K562 (cell line): ENCODE measurements around the gene GPR135. TPM values are rescaled to one million over a fixed set of nuclear protein-coding genes. Genes with fewer than 3 reads are reported as not detected.

Source experiments
- BCL6 ChIP-seq: fragments of 250-450 bp; sonication (Bioruptor Pico); IDR thresholded peaks from 2 replicates; pipeline ENCODE4 v1.4.0; 2020
- EP400 ChIP-seq: fragments of 450-650 bp; IDR thresholded peaks from 2 replicates; pipeline ENCODE4 v1.6.1; 2017; ENCODE audit warnings: antibody characterized with exemption, mild to moderate bottlenecking, moderate library complexity
- HDAC6 ChIP-seq: IDR thresholded peaks from 2 replicates; pipeline ENCODE4 v1.6.1; 2012; ENCODE audit warnings: low read depth, mild to moderate bottlenecking, control low read depth, inconsistent platforms, low read length, moderate library complexity
- HLTF ChIP-seq: fragments of 450-650 bp; IDR thresholded peaks from 2 replicates; pipeline ENCODE4 v1.6.1; 2016
- HMGN3 ChIP-seq: IDR thresholded peaks from 2 replicates; pipeline ENCODE4 v1.6.1; 2011; ENCODE audit warnings: borderline replicate concordance, low read depth, mild to moderate bottlenecking, mixed read lengths, low read length; ENCODE audit not compliant: insufficient read length; ENCODE audit errors: extremely low read depth
- ILF3 ChIP-seq: fragments of 450-650 bp; IDR thresholded peaks from 2 replicates; pipeline ENCODE4 v1.6.1; 2018; ENCODE audit warnings: antibody characterized with exemption, mild to moderate bottlenecking, moderate library complexity, borderline replicate concordance
- KAT2B ChIP-seq: IDR thresholded peaks from one replicate; pipeline ENCODE4 v1.6.1; 2012; ENCODE audit warnings: low read depth, mild to moderate bottlenecking, control low read depth, inconsistent platforms, low read length, moderate library complexity
- MAFF ChIP-seq: IDR thresholded peaks from 2 replicates; pipeline ENCODE4 v1.6.1; 2012; ENCODE audit warnings: low read length, improper control_type of control experiment
- MYBL2 ChIP-seq, 2 experiments: fragments of 450-650 bp in 1 of 2; sonication (generic) in 1 of 2; formaldehyde crosslinking in 1 of 2; IDR thresholded peaks; 2 replicates each; pipeline versions ENCODE4 v1.6.1 to v1.8.1; 2017 to 2022; ENCODE audit warnings: borderline replicate concordance in 1 of 2, inconsistent platforms in 1 of 2, low read depth in 1 of 2, mild to moderate bottlenecking in 1 of 2, missing genetic modification reagents in 1 of 2, moderate library complexity in 1 of 2
- NFE2L1 ChIP-seq: fragments of 450-650 bp; IDR thresholded peaks from 2 replicates; pipeline ENCODE4 v1.6.1; 2016; ENCODE audit warnings: missing genetic modification characterization, low read depth, mild to moderate bottlenecking, missing compliant biosample characterization, moderate library complexity, borderline replicate concordance
- NR1H2 ChIP-seq: sonication (generic); formaldehyde crosslinking; IDR thresholded peaks from 2 replicates; pipeline ENCODE4 v1.4.0; 2020; ENCODE audit warnings: mild to moderate bottlenecking, missing genetic modification reagents
- NR2F6 ChIP-seq: fragments of 450-650 bp; formaldehyde crosslinking; IDR thresholded peaks from 2 replicates; pipeline ENCODE4 v1.4.0; 2020; ENCODE audit warnings: mild to moderate bottlenecking
- PTBP1 ChIP-seq: fragments of 200-400 bp; formaldehyde crosslinking; IDR thresholded peaks from 2 replicates; pipeline ENCODE4 v1.6.1; 2017; ENCODE audit warnings: low read depth, low read length
- RHOXF2B ChIP-seq: fragments of 250-450 bp; sonication (Bioruptor Pico); conservative IDR thresholded peaks from 2 replicates; pipeline ENCODE4 v1.5.1; 2021
- SRF ChIP-seq, 2 experiments: fragments of 250-450, 450-650 bp in 1 of 2; sonication (Bioruptor Pico) in 1 of 2; sonication (generic) in 1 of 2; formaldehyde crosslinking; IDR thresholded peaks; 2 replicates each; pipeline versions ENCODE4 v1.5.0 to v1.5.1; 2020 to 2022; ENCODE audit warnings: mild to moderate bottlenecking in 1 of 2, missing genetic modification reagents in 1 of 2
- TARDBP ChIP-seq: fragments of 450-650 bp; IDR thresholded peaks from 2 replicates; pipeline ENCODE4 v1.6.1; 2016
- XRCC3 ChIP-seq: fragments of 450-650 bp; IDR thresholded peaks from 2 replicates; pipeline ENCODE4 v1.6.1; 2017; ENCODE audit warnings: mild to moderate bottlenecking, moderate library complexity
- polyA plus RNA-seq, 8 experiments: library from polyadenylated mRNA; depleted of rRNA in 4 of 8; stranded (reverse) in 5 of 8; unstranded in 3 of 8; fragments of >200 nt; fragmentation: Nextera tagmentation in 2 of 8; fragmentation: Illumina TruSeq in 1 of 8; extraction: Ambion mirVana in 2 of 8; extraction: Trizol in 1 of 8; gene quantifications; 2 replicates each; pipeline versions ENCODE4 v1.2.1 to v1.2.3, GENCODE V29; 2011 to 2014; ENCODE audit warnings: inconsistent platforms in 1 of 8, missing spikeins in 1 of 8
- total RNA-seq, 7 experiments: library from RNA; depleted of rRNA in 6 of 7; stranded (reverse); fragments of >200 nt in 6 of 7; fragmentation: Illumina TruSeq in 2 of 7; extraction: Trizol in 2 of 7; gene quantifications; 2 replicates each; pipeline versions ENCODE4 v1.2.1 to v1.2.3, GENCODE V29; 2011 to 2021; ENCODE audit warnings: low replicate concordance in 1 of 7
- TF ChIP-seq, protein P1 (sequence below): fragments of 450-650 bp; IDR thresholded peaks from 2 replicates; pipeline ENCODE4 v1.7.1; 2018; ENCODE audit warnings: mild to moderate bottlenecking, low read depth; ENCODE audit not compliant: partially characterized antibody
- TF ChIP-seq, protein P2 (sequence below): fragments of 450-650 bp; formaldehyde crosslinking; conservative IDR thresholded peaks from 2 replicates; pipeline ENCODE4 v1.4.0; 2022; ENCODE audit warnings: mild to moderate bottlenecking, missing genetic modification characterization
- TF ChIP-seq, protein P3 (sequence below): fragments of 250-450 bp; sonication (Bioruptor Pico); IDR thresholded peaks from 2 replicates; pipeline ENCODE4 v1.8.0; 2022; ENCODE audit warnings: inconsistent platforms, mild to moderate bottlenecking, moderate library complexity, borderline replicate concordance
- TF ChIP-seq, protein P4 (sequence below): fragments of 250-450 bp; sonication (Bioruptor Pico); IDR thresholded peaks from 2 replicates; pipeline ENCODE4 v1.5.0; 2021

Gene GPR135
- total and polyA plus RNA-seq, 9 of the 15 experiments (the other 6 are each of a cell fraction or from before 2014, with no cell fraction given) = 0.06 to 1.6 (median 1.0) TPM

DNA sequence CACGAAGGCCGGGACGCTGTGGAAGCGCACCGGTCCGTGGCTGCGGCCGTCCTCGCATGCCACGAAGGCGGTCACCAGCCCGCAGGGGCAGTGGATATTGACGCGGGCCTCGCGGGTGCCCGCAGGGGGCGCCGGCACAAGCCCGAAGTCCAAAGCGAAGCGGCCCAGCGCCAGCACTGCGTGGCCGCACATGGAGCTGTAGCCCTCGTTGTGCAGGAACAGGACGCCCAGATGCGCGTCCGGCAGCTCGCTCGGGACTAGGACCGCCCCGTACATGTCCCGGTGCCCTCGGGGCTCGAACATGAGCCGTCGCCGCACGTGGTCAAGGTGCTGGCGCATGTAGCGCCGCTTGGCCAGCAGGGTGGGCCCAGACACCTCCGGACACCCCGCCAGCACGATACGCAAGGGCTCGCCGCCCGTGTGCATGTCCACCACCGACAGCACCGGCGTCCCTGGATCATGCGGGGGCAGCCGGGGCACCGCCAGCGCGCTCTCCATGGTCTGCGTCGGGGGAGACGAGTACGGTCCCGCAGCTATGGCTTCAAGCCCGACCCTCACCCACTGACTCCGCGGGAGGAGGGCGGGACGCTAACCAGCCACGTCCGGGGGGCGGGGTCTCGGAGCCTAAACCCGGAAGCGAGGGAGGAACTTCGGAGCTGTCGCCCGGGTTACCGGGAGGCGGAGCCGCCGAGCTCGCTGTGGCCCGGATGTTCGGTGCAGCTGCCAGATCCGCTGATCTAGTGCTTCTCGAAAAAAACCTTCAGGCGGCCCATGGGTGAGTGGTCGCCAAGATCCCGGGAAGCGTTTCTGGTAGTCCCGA lies 18.8 kb upstream of the GPR135 start, which contains the start of the genes JKAMP and L3HYPDH (continued):
- no peak for TF ChIP-seq HDAC6
- peak; percentile 98 for TF ChIP-seq EP400
- TF ChIP-seq, protein P1, sequence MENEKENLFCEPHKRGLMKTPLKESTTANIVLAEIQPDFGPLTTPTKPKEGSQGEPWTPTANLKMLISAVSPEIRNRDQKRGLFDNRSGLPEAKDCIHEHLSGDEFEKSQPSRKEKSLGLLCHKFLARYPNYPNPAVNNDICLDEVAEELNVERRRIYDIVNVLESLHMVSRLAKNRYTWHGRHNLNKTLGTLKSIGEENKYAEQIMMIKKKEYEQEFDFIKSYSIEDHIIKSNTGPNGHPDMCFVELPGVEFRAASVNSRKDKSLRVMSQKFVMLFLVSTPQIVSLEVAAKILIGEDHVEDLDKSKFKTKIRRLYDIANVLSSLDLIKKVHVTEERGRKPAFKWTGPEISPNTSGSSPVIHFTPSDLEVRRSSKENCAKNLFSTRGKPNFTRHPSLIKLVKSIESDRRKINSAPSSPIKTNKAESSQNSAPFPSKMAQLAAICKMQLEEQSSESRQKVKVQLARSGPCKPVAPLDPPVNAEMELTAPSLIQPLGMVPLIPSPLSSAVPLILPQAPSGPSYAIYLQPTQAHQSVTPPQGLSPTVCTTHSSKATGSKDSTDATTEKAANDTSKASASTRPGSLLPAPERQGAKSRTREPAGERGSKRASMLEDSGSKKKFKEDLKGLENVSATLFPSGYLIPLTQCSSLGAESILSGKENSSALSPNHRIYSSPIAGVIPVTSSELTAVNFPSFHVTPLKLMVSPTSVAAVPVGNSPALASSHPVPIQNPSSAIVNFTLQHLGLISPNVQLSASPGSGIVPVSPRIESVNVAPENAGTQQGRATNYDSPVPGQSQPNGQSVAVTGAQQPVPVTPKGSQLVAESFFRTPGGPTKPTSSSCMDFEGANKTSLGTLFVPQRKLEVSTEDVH = peak; percentile 28
- no peak for TF ChIP-seq MAFF
- TF ChIP-seq XRCC3 = no peak
- peak; percentile 32 for TF ChIP-seq HMGN3
- no peak for TF ChIP-seq KAT2B
- TF ChIP-seq BCL6 (CRISPR knock-in tag) = no peak
- no peak for TF ChIP-seq RHOXF2B
- TF ChIP-seq NFE2L1 (tag) = no peak
- TF ChIP-seq ILF3 = no peak
- no peak for TF ChIP-seq NR2F6 (CRISPR knock-in tag)
- TF ChIP-seq PTBP1 = no peak
- 0 out of 2 replicates have a peak, but pooled peaks have one; percentile 67 for TF ChIP-seq NR1H2 (CRISPR knock-in tag)
- 0 out of 2 replicates have a peak, but pooled peaks have one; percentile 46 for TF ChIP-seq TARDBP
- peak in 1 of 2 experiments; percentile 63; a peak in 2 of 4 replicates for TF ChIP-seq SRF (CRISPR knock-in tag; IDR thresholded peaks at IDR 0.05)
- TF ChIP-seq, protein P2, sequence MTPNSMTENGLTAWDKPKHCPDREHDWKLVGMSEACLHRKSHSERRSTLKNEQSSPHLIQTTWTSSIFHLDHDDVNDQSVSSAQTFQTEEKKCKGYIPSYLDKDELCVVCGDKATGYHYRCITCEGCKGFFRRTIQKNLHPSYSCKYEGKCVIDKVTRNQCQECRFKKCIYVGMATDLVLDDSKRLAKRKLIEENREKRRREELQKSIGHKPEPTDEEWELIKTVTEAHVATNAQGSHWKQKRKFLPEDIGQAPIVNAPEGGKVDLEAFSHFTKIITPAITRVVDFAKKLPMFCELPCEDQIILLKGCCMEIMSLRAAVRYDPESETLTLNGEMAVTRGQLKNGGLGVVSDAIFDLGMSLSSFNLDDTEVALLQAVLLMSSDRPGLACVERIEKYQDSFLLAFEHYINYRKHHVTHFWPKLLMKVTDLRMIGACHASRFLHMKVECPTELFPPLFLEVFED (CRISPR knock-in tag) = no peak
- TF ChIP-seq, protein P3, sequence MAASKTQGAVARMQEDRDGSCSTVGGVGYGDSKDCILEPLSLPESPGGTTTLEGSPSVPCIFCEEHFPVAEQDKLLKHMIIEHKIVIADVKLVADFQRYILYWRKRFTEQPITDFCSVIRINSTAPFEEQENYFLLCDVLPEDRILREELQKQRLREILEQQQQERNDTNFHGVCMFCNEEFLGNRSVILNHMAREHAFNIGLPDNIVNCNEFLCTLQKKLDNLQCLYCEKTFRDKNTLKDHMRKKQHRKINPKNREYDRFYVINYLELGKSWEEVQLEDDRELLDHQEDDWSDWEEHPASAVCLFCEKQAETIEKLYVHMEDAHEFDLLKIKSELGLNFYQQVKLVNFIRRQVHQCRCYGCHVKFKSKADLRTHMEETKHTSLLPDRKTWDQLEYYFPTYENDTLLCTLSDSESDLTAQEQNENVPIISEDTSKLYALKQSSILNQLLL (CRISPR knock-in tag) = no peak
- TF ChIP-seq HLTF = 0 out of 2 replicates have a peak, but pooled peaks have one; percentile 61
- no peak for TF ChIP-seq MYBL2 (IDR thresholded peaks at IDR 0.05; ENCODE audit: low read depth)
- TF ChIP-seq MYBL2 (CRISPR knock-in tag; IDR thresholded peaks at IDR 0.05; ENCODE audit: borderline replicate concordance) = no peak
- TF ChIP-seq, protein P4, sequence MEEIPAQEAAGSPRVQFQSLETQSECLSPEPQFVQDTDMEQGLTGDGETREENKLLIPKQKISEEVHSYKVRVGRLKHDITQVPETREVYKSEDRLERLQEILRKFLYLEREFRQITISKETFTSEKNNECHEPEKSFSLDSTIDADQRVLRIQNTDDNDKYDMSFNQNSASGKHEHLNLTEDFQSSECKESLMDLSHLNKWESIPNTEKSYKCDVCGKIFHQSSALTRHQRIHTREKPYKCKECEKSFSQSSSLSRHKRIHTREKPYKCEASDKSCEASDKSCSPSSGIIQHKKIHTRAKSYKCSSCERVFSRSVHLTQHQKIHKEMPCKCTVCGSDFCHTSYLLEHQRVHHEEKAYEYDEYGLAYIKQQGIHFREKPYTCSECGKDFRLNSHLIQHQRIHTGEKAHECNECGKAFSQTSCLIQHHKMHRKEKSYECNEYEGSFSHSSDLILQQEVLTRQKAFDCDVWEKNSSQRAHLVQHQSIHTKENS (CRISPR knock-in tag) = no peak
